HepG2 (cell line): Measurements from ENCODE around the gene TSGA10. TPM values are rescaled to one million over a fixed set of nuclear protein-coding genes. Genes with fewer than 3 reads are reported as not detected.

Experiments used
- ATRX ChIP-seq: sonication (generic); formaldehyde crosslinking; IDR thresholded peaks from 2 replicates; pipeline ENCODE4 v1.4.0; 2020; ENCODE audit warnings: missing genetic modification reagents, borderline replicate concordance
- BORCS8-MEF2B ChIP-seq: sonication (generic); formaldehyde crosslinking; IDR thresholded peaks from 2 replicates; pipeline ENCODE4 v1.8.0; 2022; ENCODE audit warnings: mild to moderate bottlenecking, missing genetic modification reagents
- BRCA1 ChIP-seq: sonication (generic); formaldehyde crosslinking; IDR thresholded peaks from 2 replicates; pipeline ENCODE4 v1.4.0; 2020; ENCODE audit warnings: missing genetic modification reagents
- CENPX ChIP-seq: sonication (generic); formaldehyde crosslinking; IDR thresholded peaks from 2 replicates; pipeline ENCODE4 v1.9.0; 2021; ENCODE audit warnings: mild to moderate bottlenecking, missing genetic modification reagents, moderate library complexity
- GABPA ChIP-seq, 2 experiments: IDR thresholded peaks; 2 replicates each; pipeline ENCODE4 v1.6.1; 2011 to 2016; ENCODE audit warnings: low read depth in 2 of 2, low read length in 1 of 2, missing biosample characterization in 1 of 2, missing genetic modification characterization in 1 of 2
- MTF2 ChIP-seq: sonication (generic); formaldehyde crosslinking; IDR thresholded peaks from 2 replicates; pipeline ENCODE4 v1.5.0; 2020; ENCODE audit warnings: missing genetic modification reagents, borderline replicate concordance
- PHB2 ChIP-seq: fragments of 450-650 bp; IDR thresholded peaks from 2 replicates; pipeline ENCODE4 v1.6.1; 2018; ENCODE audit not compliant: partially characterized antibody
- RBM22 ChIP-seq: fragments of 200-400 bp; formaldehyde crosslinking; optimal IDR thresholded peaks from 2 replicates; pipeline ENCODE3; 2017; ENCODE audit warnings: mild to moderate bottlenecking, low read length, moderate library complexity
- SIN3B ChIP-seq: fragments of 150-350 bp; IDR thresholded peaks from 2 replicates; pipeline ENCODE4 v1.6.1; 2014; ENCODE audit warnings: low read length
- SIX4 ChIP-seq: sonication (generic); formaldehyde crosslinking; IDR thresholded peaks from 2 replicates; pipeline ENCODE4 v1.4.0; 2020; ENCODE audit warnings: missing genetic modification reagents
- SNAPC2 ChIP-seq: sonication (generic); formaldehyde crosslinking; IDR thresholded peaks from 2 replicates; pipeline ENCODE4 v1.8.1; 2022; ENCODE audit warnings: mild to moderate bottlenecking, missing genetic modification reagents
- U2AF1 ChIP-seq: fragments of 200-400 bp; formaldehyde crosslinking; optimal IDR thresholded peaks from 2 replicates; pipeline ENCODE3; 2017; ENCODE audit warnings: mild to moderate bottlenecking, low read depth, low read length
- ZNF556 ChIP-seq: sonication (generic); formaldehyde crosslinking; IDR thresholded peaks from 2 replicates; pipeline ENCODE4 v1.4.0; 2020; ENCODE audit warnings: mild to moderate bottlenecking, missing genetic modification reagents, borderline replicate concordance
- ZNF564 ChIP-seq: sonication (generic); formaldehyde crosslinking; IDR thresholded peaks from 2 replicates; pipeline ENCODE4 v1.8.1; 2023; ENCODE audit warnings: mild to moderate bottlenecking, missing genetic modification reagents
- ZNF7 ChIP-seq: IDR thresholded peaks from 2 replicates; pipeline ENCODE4 v1.6.1; 2016; ENCODE audit warnings: missing biosample characterization, missing genetic modification reagents
- ZNF850 ChIP-seq: sonication (generic); formaldehyde crosslinking; conservative IDR thresholded peaks from 2 replicates; pipeline ENCODE4 v1.9.0; 2021; ENCODE audit warnings: mild to moderate bottlenecking, missing genetic modification reagents
- polyA plus RNA-seq, 8 experiments: library from polyadenylated mRNA; depleted of rRNA in 3 of 8; stranded (reverse) in 7 of 8; unstranded in 1 of 8; fragments of >200 nt; fragmentation: Illumina TruSeq in 4 of 8; extraction: Trizol in 4 of 8; gene quantifications; 2 replicates each; pipeline versions ENCODE4 v1.2.1 to v1.2.3, GENCODE V29; 2011 to 2016; ENCODE audit warnings: low read depth in 4 of 8, missing spikeins in 1 of 8, mixed read lengths in 1 of 8; ENCODE audit not compliant: insufficient read depth in 1 of 8
- total RNA-seq, 5 experiments: library from RNA; depleted of rRNA; stranded (reverse); fragments of >200 nt; fragmentation: Illumina TruSeq; extraction: Trizol; gene quantifications; 2 replicates each; pipeline ENCODE4 v1.2.3, GENCODE V29; 2016; ENCODE audit warnings: low read depth in 1 of 5
- TF ChIP-seq, protein P1 (sequence below): sonication (generic); formaldehyde crosslinking; IDR thresholded peaks from 2 replicates; pipeline ENCODE4 v1.5.1; 2020; ENCODE audit warnings: missing genetic modification reagents, mild to moderate bottlenecking, borderline replicate concordance
- TF ChIP-seq, protein P2 (sequence below): sonication (generic); formaldehyde crosslinking; IDR thresholded peaks from 2 replicates; pipeline ENCODE4 v1.5.0; 2020; ENCODE audit warnings: missing genetic modification reagents
- TF ChIP-seq, protein P3 (sequence below): sonication (generic); formaldehyde crosslinking; IDR thresholded peaks from 2 replicates; pipeline ENCODE4 v1.5.0; 2020; ENCODE audit warnings: missing genetic modification reagents
- TF ChIP-seq, protein P4 (sequence below): sonication (generic); formaldehyde crosslinking; IDR thresholded peaks from 2 replicates; pipeline ENCODE4 v1.4.0; 2020; ENCODE audit warnings: low read depth, mild to moderate bottlenecking, missing genetic modification reagents

TSGA10 gene
- total and polyA plus RNA-seq, 2 of the 13 experiments (the other 11 are each of a cell fraction or from before 2014, with no cell fraction given): 4.7 to 13.1 TPM

GRCh38 chr2:99180755-99181623, 26.2 kb upstream of the TSGA10 start, which contains the start of the genes MITD1 and MRPL30 (continued):
- TF ChIP-seq, protein P1, sequence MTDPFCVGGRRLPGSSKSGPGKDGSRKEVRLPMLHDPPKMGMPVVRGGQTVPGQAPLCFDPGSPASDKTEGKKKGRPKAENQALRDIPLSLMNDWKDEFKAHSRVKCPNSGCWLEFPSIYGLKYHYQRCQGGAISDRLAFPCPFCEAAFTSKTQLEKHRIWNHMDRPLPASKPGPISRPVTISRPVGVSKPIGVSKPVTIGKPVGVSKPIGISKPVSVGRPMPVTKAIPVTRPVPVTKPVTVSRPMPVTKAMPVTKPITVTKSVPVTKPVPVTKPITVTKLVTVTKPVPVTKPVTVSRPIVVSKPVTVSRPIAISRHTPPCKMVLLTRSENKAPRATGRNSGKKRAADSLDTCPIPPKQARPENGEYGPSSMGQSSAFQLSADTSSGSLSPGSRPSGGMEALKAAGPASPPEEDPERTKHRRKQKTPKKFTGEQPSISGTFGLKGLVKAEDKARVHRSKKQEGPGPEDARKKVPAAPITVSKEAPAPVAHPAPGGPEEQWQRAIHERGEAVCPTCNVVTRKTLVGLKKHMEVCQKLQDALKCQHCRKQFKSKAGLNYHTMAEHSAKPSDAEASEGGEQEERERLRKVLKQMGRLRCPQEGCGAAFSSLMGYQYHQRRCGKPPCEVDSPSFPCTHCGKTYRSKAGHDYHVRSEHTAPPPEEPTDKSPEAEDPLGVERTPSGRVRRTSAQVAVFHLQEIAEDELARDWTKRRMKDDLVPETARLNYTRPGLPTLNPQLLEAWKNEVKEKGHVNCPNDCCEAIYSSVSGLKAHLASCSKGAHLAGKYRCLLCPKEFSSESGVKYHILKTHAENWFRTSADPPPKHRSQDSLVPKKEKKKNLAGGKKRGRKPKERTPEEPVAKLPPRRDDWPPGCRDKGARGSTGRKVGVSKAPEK (CRISPR knock-in tag): peak; percentile 90; the same call in 1 of the 2 replicates
- TF ChIP-seq SIX4 (CRISPR knock-in tag): peak; percentile 76; the same call in 1 of the 2 replicates
- TF ChIP-seq GABPA (IDR thresholded peaks at IDR 0.05; ENCODE audit: low read depth, low read length): peak; percentile 92
- TF ChIP-seq GABPA (CRISPR knock-in tag; IDR thresholded peaks at IDR 0.05; ENCODE audit: low read depth): peak; percentile 99
- TF ChIP-seq SIN3B: peak; percentile 91; the same call in 1 of the 2 replicates
- TF ChIP-seq BRCA1 (CRISPR knock-in tag): no peak
- TF ChIP-seq, protein P2, sequence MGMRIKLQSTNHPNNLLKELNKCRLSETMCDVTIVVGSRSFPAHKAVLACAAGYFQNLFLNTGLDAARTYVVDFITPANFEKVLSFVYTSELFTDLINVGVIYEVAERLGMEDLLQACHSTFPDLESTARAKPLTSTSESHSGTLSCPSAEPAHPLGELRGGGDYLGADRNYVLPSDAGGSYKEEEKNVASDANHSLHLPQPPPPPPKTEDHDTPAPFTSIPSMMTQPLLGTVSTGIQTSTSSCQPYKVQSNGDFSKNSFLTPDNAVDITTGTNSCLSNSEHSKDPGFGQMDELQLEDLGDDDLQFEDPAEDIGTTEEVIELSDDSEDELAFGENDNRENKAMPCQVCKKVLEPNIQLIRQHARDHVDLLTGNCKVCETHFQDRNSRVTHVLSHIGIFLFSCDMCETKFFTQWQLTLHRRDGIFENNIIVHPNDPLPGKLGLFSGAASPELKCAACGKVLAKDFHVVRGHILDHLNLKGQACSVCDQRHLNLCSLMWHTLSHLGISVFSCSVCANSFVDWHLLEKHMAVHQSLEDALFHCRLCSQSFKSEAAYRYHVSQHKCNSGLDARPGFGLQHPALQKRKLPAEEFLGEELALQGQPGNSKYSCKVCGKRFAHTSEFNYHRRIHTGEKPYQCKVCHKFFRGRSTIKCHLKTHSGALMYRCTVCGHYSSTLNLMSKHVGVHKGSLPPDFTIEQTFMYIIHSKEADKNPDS: no peak
- TF ChIP-seq, protein P3, sequence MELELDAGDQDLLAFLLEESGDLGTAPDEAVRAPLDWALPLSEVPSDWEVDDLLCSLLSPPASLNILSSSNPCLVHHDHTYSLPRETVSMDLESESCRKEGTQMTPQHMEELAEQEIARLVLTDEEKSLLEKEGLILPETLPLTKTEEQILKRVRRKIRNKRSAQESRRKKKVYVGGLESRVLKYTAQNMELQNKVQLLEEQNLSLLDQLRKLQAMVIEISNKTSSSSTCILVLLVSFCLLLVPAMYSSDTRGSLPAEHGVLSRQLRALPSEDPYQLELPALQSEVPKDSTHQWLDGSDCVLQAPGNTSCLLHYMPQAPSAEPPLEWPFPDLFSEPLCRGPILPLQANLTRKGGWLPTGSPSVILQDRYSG: peak; percentile 17; the same call in 1 of the 2 replicates
- TF ChIP-seq MTF2 (CRISPR knock-in tag): peak; percentile 34; the same call in 1 of the 2 replicates
- TF ChIP-seq ZNF850: no peak
- peak; percentile 80 for TF ChIP-seq RBM22
- no peak for TF ChIP-seq CENPX (CRISPR knock-in tag)
- TF ChIP-seq, protein P4, sequence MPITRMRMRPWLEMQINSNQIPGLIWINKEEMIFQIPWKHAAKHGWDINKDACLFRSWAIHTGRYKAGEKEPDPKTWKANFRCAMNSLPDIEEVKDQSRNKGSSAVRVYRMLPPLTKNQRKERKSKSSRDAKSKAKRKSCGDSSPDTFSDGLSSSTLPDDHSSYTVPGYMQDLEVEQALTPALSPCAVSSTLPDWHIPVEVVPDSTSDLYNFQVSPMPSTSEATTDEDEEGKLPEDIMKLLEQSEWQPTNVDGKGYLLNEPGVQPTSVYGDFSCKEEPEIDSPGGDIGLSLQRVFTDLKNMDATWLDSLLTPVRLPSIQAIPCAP (CRISPR knock-in tag): no peak
- TF ChIP-seq ZNF564 (CRISPR knock-in tag): peak; percentile 2; the same call in 1 of the 2 replicates
- no peak for TF ChIP-seq PHB2
- TF ChIP-seq ZNF7: no peak
- TF ChIP-seq ATRX (CRISPR knock-in tag): no peak
- peak; percentile 96 for TF ChIP-seq ZNF556 (CRISPR knock-in tag)
- 0 out of 2 replicates have a peak, but pooled peaks have one; percentile 68 for TF ChIP-seq SNAPC2 (CRISPR knock-in tag)
- TF ChIP-seq BORCS8-MEF2B (CRISPR knock-in tag): peak; percentile 87
- peak; percentile 94 for TF ChIP-seq U2AF1
